ENCODE measurements around the gene HEY2.
A peak's percentile ranks its signal among the peaks of the same experiment; 100 is the strongest.
"Not testable (repeated sequence)": the region's sequence is repeated elsewhere in the genome, so short reads cannot be mapped to it uniquely, and the experiment has no call there.

The HEY2 gene

GRCh38 chr6:125773387-125774341 is 24.2 kb downstream of the HEY2 start:
- no peak for DNase-seq

DNA sequence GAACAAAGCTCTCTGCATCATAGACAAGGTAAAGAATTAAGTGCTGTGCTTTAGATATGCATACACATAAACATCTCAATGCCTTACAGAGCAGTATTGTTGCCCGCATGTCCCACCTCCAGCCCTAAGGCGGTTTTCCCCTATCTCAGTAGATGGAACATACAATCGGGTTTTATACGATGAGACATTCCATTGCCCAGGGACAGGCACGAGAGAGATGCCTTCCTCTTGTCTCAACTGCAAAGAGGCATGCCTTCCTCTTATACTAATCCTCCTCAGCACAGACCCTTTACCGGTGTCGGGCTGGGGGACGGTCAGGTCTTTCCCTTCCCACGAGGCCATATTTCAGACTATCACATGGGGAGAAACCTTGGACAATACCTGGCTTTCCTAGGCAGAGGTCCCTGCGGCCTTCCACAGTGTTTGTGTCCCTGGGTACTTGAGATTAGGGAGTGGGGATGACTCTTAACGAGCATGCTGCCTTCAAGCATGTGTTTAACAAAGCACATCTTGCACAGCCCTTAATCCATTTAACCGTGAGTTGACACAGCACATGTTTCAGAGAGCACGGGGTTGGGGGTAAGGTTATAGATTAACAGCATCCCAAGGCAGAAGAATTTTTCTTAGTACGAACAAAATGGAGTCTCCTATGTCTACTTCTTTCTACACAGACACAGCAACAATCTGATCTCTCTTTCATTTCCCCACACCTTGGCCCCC is 26.8 kb downstream of the HEY2 start:
- not testable (repeated sequence) for DNase-seq

DNA sequence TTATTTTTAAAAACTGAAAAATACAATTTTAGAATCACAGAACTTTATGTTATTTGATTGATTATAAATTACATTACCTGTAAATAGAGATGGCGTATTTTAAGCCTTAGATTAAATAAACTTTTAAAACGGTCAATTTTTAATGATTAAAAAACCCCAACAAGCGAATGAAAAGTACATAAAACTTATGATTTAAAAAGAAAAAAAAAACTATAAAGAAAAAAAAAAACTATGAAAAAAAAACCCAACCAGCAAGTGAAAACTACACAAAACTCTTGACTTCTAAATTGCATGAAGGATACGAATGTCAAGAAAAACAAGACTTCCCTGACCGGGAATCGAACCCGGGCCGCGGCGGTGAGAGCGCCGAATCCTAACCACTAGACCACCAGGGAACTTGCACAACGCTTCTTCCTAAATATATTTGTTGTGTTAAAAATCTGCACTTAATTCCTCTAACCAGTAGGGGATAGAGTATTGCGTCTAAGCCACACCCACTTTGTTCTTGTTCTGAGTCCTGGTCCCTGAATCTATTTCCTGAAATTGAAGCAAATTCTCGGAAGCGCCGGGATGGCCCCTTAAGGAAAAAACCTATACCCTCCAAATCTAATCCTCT is 30.6 kb downstream of the HEY2 start:
- DNase-seq, result peak; percentile 95

- DNase-seq, result peak; percentile 79
These were observed 31.3 kb downstream of the HEY2 start for GRCh38 chr6:125780540-125781313.

DNA sequence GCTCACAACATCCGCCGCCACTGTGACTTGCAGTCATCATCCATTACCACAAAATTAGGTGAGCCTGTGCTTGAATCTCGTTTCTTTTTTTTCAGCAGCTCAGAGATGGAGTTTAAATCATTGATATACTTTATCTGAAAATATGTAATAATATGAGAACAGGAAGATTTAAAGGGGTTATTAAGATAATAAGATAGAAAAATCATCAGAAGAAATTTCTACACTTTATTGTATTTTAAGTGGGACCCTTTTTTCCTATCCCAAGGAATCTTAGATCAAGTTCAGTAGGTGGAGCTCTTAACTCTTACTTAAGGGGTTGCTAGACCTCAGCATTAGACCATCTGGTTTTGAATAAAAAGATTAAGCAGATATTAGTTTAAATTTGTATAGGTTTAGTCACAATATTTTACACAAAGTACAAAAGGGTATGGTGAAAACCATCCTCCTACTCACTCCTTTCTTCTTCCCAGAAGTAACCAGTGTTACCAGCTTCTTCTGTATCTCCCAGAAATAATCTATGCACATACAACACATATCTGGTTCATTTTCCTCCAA is 32.0 kb downstream of the HEY2 start:
- DNase-seq, result no peak

DNA sequence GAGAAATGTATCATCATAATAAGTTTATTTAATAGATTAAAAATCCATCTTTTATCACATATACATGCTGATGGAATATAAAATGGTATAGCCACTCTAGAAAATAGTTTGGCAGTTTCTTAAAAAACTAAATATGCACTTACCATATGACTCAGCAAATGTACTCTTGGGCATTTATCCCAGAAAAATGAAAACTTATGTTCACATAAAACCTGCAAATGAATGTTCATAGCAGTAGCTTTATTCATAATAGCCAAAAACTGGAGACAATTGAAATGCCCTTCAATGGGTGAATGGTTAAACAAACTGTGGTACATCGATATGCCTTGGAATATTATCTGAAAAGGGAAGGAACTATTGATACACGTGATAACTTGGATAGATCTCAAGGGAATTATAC is 34.9 kb downstream of the HEY2 start:
- no peak for DNase-seq

DNA sequence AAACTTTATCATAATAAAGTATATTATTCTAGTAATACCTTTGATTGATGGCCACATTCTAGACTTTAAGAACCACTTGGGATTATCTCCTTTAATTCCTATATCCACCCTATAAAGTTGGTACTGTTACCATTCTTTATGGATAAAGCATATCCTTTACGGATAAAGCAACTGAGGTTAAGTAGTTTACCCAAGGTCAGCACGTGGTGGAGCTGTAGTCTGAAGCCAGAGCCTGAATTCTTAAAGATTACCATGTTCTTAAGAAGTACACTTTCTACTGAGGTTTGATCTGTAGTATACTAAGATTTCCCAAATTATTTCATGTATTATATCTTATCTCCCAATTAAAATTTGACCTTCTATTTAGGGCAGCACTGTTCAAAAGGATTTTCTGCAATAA is 38.4 kb downstream of the HEY2 start:
- DNase-seq, result no peak

GRCh38 chr6:125789167-125789566 is 39.7 kb downstream of the HEY2 start:
- DNase-seq, result no peak

- no peak for DNase-seq
These were observed 40.3 kb downstream of the HEY2 start for GRCh38 chr6:125789576-125790357.

DNA sequence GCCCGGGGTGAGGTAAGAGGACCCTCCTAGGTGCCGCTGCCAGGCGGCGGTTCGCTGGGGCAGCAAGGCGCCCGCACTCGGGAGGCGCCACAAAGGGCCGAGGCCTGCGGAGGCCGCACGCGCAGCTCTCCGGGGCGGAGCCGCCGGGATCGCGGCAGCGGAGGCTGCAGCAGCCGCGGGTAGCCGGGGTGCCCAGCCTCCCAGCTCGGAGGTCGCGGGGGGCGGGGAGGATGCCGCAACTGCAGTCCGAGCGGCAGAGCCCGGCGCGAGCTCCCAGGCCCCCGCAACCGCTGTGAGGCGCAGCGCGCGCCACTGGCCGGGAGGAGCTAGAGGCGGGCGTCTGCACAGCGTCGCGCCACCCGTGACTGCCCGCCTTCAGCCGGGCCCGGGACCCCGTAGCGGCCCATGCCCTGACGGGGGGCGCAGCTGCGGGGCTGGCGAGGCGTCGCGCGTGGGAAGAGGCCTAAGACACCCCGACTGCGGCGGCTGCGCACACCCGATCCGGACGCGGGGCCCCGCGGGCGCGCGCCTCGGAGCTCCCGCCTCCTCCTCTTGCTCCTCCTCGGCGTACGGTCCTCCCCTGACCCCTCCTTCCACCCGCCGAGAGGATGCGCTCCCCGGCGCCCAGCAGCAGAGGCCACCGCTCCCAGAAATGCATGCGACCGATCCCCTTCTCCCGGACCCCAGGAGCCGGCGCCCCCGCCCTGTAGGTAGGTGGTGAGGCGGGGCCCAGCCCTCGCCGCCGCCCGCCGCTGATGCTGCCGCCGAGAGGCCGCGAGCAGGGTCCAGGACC is 41.1 kb downstream of the HEY2 start, which contains the start of gene NCOA7:
NCOA7 (plus strand) TSS at position 603 of the 793 bp plus-strand sequence. CDS start 24,395 bp downstream, outside the sequence.
- DNase-seq, result peak; percentile 89

- DNase-seq, result no peak
These were observed 41.9 kb downstream of the HEY2 start for GRCh38 chr6:125791151-125791819.

DNA sequence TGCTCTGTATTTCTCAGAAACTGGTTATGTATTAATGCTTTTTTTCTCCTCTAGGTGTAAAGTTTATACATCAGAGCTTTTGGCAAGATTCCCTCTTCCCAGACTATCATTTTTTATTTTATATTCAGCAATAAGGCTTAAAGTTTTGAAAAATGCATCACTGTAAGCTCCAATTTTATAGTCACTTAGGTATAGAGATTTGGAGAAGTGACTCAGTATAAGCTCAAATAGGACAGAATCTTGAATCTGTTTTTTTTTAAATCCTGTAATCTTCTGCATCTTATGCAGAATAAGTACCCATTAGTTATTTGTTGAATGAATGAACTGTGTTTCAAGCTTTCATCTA is 42.4 kb downstream of the HEY2 start:
- DNase-seq, result no peak

- DNase-seq, result no peak
These were observed 42.7 kb downstream of the HEY2 start for GRCh38 chr6:125792172-125792571.

- no peak for DNase-seq
These were observed 43.2 kb downstream of the HEY2 start for GRCh38 chr6:125792680-125793079.

DNA sequence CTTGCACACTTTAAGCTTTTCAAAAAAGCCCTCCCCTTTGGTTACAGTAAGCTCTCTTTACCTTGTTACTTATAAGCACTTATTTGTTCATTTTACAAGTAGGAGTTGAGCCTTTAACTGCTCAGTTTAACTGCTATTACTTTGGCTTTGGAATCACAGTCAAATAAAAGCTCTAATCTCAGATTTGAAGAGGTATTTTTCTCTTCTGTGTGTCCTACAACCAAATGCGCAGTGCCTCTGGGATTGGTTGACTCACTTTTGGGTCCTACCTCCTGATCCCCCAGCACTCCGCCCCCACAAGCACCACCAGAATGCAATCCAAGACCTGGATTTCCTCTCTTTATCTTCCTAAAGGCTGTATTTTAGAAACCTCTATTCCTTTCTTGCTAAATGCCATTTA is 43.8 kb downstream of the HEY2 start:
- DNase-seq, result no peak

DNA sequence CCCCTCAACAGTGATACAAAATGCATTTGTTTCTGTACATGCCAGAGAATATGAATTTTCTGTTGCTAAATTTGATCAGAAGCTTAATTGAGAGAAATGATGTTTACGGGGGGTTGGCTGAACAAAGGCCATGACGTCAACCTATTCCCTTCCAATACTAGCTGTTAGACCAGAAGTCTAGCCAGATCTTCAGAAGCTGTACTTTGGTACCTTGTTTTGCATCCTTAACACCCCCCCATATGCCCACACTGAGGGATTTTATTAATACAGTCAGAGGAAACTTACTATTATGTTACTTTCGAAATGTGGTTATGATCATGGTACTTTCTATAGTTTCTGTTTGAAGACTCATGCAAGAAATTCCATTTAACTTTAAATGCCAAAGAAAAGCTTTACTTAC is 44.4 kb downstream of the HEY2 start:
- DNase-seq, result no peak

DNA sequence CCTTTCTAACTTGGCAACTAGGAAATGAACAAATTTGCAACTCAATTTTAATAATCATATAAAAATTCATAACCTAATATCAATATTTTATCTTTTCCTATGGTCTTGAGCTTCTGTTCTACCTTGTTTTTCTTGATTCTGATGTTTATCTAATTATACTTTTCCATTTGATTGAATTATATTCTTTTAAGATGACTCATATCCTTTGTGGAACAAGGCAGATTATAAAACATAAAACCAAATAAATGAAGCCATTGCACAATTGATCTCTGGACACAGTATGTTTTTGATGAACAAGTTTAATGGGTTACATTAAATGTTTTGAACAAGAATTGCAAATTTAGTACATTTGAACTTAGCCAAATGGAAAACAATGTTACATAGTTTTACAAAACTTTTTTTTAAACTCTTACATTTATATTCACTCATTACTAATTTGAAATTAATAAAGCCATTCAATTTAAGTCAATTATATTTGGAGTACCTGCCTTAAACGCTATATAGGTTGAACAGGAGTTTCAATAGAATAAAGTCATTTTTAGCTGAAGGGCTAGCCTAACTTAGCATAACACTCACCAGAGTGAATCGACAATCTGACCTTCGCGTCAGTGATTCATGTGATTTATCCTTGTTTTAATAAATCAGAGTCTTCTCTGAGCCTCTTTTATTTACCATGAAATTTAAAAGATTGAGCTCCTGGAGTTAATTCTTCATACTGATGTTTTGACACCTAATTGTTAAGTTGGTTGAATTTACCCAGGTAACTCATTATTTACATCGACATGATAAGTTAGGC is 45.1 kb downstream of the HEY2 start:
- DNase-seq, result no peak

GRCh38 chr6:125795301-125795700 is 45.9 kb downstream of the HEY2 start:
- DNase-seq, result no peak

Data from right forelimb (tissue), 1 donor.